GM18873 (cell line): ENCODE measurements around the gene KATNB1.
"Not testable (repeated sequence)": the region's sequence is repeated elsewhere in the genome, so short reads cannot be mapped to it uniquely, and the experiment has no call there.

Experiments
- ATAC-seq: cut with Tn5 transposase; IDR thresholded peaks from one replicate; pipeline ENCODE4 v1.9.1; 2021; ENCODE audit warnings: mild to moderate bottlenecking, moderate library complexity, moderate number of reproducible peaks; ENCODE audit not compliant: unreplicated experiment, low FRiP score

Gene KATNB1

GRCh38 chr16:57741660-57742191 is 6.2 kb downstream of the KATNB1 start:
- no peak for ATAC-seq

- ATAC-seq = no peak
Measured at GRCh38 chr16:57742543-57742942, 7.0 kb downstream of the KATNB1 start.

- ATAC-seq = no peak
Measured at GRCh38 chr16:57743458-57743857, 7.9 kb downstream of the KATNB1 start.

GRCh38 chr16:57743886-57744641 is 8.5 kb downstream of the KATNB1 start:
- no peak for ATAC-seq

- ATAC-seq = no peak
Measured at GRCh38 chr16:57744642-57744903, 9.0 kb downstream of the KATNB1 start.

GRCh38 chr16:57745768-57746167 is 10.2 kb downstream of the KATNB1 start:
- no peak for ATAC-seq

GRCh38 chr16:57746316-57746715 is 10.7 kb downstream of the KATNB1 start:
- not testable (repeated sequence) for ATAC-seq

GRCh38 chr16:57747091-57747490 is 11.5 kb downstream of the KATNB1 start:
- ATAC-seq = no peak

- ATAC-seq = no peak
Measured at GRCh38 chr16:57747496-57747895, 11.9 kb downstream of the KATNB1 start.

GRCh38 chr16:57747996-57748395 is 12.4 kb downstream of the KATNB1 start:
- ATAC-seq = no peak

- ATAC-seq = no peak
Measured at GRCh38 chr16:57748596-57748995, 13.0 kb downstream of the KATNB1 start.

- ATAC-seq = no peak
Measured at GRCh38 chr16:57749101-57749692, 13.6 kb downstream of the KATNB1 start.

GRCh38 chr16:57749856-57750452 is 14.4 kb downstream of the KATNB1 start:
- ATAC-seq = no peak

GRCh38 chr16:57750796-57751538 is 15.4 kb downstream of the KATNB1 start:
- no peak for ATAC-seq

GRCh38 chr16:57751539-57752202 is 16.1 kb downstream of the KATNB1 start:
- no peak for ATAC-seq

- no peak for ATAC-seq
Measured at GRCh38 chr16:57752203-57752580, 16.6 kb downstream of the KATNB1 start.

- ATAC-seq = no peak
Measured at GRCh38 chr16:57752581-57753447, 17.2 kb downstream of the KATNB1 start.

- no peak for ATAC-seq
Measured at GRCh38 chr16:57753448-57754353, 18.1 kb downstream of the KATNB1 start.
